Measurements from ENCODE around the gene PHACTR4.
A peak's percentile ranks its signal among the peaks of the same experiment; 100 is the strongest.
"Not testable (repeated sequence)": the region's sequence is repeated elsewhere in the genome, so short reads cannot be mapped to it uniquely, and the experiment has no call there.

Gene PHACTR4

GRCh38 chr1:28447679-28448078, 78.1 kb downstream of the PHACTR4 start:
- ChIA-PET POLR2A (interaction anchor here (0.6 kb wide), 1 partner anchor 704 kb away, joined by 3 read pairs; no protein-coding TSS in a partner anchor), CTCF (interaction anchor here (0.6 kb wide), 1 partner anchor 1850 kb away, joined by 3 read pairs; no protein-coding TSS in a partner anchor)
- Histone ChIP-seq H3K27ac (ENCODE audit: extremely low read depth, low read depth, low read length) (no peak overlapping the region), H3K36me3 (ENCODE audit: control insufficient read depth in 2 of 2, insufficient read depth in 1 of 2, low read length in 2 of 2) (no peaks in the 10 kb centered on the region), H3K9me3 (ENCODE audit: control insufficient read depth, insufficient read depth, low read depth, low read length) (no peaks in the 10 kb centered on the region), H3K4me3 (ENCODE audit: low read depth, low read length) (no peak overlapping the region), H3K4me1 (ENCODE audit: control insufficient read depth, insufficient read depth, low read length) (no peaks in the 10 kb centered on the region)
- TF ChIP-seq ZNF26 (tag by site-specific recombination; IDR thresholded peaks at IDR 0.05) (no peak), ZNF677 (tag by site-specific recombination; IDR thresholded peaks at IDR 0.05) (no peak), ZNF544 (tag by site-specific recombination; IDR thresholded peaks at IDR 0.05) (no peak), RBAK (tag by site-specific recombination; IDR thresholded peaks at IDR 0.05) (no peak)

- H3K4me1 ChIP-seq (ENCODE audit: control insufficient read depth, insufficient read depth, low read length); CTCF ChIA-PET; POLR2A ChIA-PET; H3K9me3 ChIP-seq (ENCODE audit: control insufficient read depth, insufficient read depth, low read depth, low read length); H3K27ac ChIP-seq (ENCODE audit: extremely low read depth, low read depth, low read length); H3K4me3 ChIP-seq (ENCODE audit: low read depth, low read length); H3K36me3 ChIP-seq (ENCODE audit: control insufficient read depth in 2 of 2, insufficient read depth in 1 of 2, low read length in 2 of 2): not testable (repeated sequence)
- TF ChIP-seq PRDM1 (tag by site-specific recombination; IDR thresholded peaks at IDR 0.05) = peak; percentile 98
Measured at GRCh38 chr1:28448094-28448611, 78.6 kb downstream of the PHACTR4 start.

GRCh38 chr1:28449904-28450303, 80.4 kb downstream of the PHACTR4 start:
- Histone ChIP-seq H3K9me3 (ENCODE audit: control insufficient read depth, insufficient read depth, low read depth, low read length) (no peaks in the 10 kb centered on the region), H3K4me3 (ENCODE audit: low read depth, low read length) (no peak overlapping the region), H3K4me1 (ENCODE audit: control insufficient read depth, insufficient read depth, low read length) (no peaks in the 10 kb centered on the region), H3K27ac (ENCODE audit: extremely low read depth, low read depth, low read length) (no peak overlapping the region), H3K36me3 (ENCODE audit: control insufficient read depth in 2 of 2, insufficient read depth in 1 of 2, low read length in 2 of 2) (no peaks in the 10 kb centered on the region; a peak in 1 of 3 replicates)
- peak; percentile 44; the same call in 1 of the 2 replicates for TF ChIP-seq ZXDB (tag by site-specific recombination; IDR thresholded peaks at IDR 0.05)
- TF ChIP-seq WT1 (tag by site-specific recombination; IDR thresholded peaks at IDR 0.05) = peak; percentile 15; the same call in 1 of the 2 replicates
- TF ChIP-seq KLF17 (tag by site-specific recombination; IDR thresholded peaks at IDR 0.05) = 0 out of 2 replicates have a peak, but pooled peaks have one; percentile 14
- TF ChIP-seq SP7 (tag by site-specific recombination; IDR thresholded peaks at IDR 0.05) = peak; percentile 62; the same call in 1 of the 2 replicates
- TF ChIP-seq OSR2 (tag by site-specific recombination; IDR thresholded peaks at IDR 0.05) = no peak
- TF ChIP-seq ZNF366 (tag by site-specific recombination; conservative IDR thresholded peaks at IDR 0.05) = 0 out of 2 replicates have a peak, but pooled peaks have one; percentile 12
- TF ChIP-seq ZNF677 (tag by site-specific recombination; IDR thresholded peaks at IDR 0.05) = no peak
- TF ChIP-seq ZNF629 (tag by site-specific recombination; IDR thresholded peaks at IDR 0.05) = peak; percentile 86
- TF ChIP-seq KLF1 (tag by site-specific recombination; IDR thresholded peaks at IDR 0.05) = peak; percentile 40
- TF ChIP-seq ZNF510 (tag by site-specific recombination; IDR thresholded peaks at IDR 0.05; ENCODE audit: insufficient replicate concordance) = peak; percentile 87
- TF ChIP-seq ZBTB21 (tag by site-specific recombination; IDR thresholded peaks at IDR 0.05) = no peak
- peak; percentile 98 for TF ChIP-seq PRDM6 (tag by site-specific recombination; IDR thresholded peaks at IDR 0.05)
- ChIA-PET CTCF (interaction anchor here (0.6 to 0.7 kb wide), 2 partner anchors 19 to 34 kb away, joined by 3 read pairs; no protein-coding TSS in a partner anchor), POLR2A (no interaction called here)

All from HEK293 (cell line).